GM18909 (cell line): ENCODE data around the gene NELFB.

Experiments used
- ATAC-seq: cut with Tn5 transposase; IDR thresholded peaks from one replicate; pipeline ENCODE4 v1.9.1; 2021; ENCODE audit warnings: mild to moderate bottlenecking; ENCODE audit not compliant: unreplicated experiment, poor library complexity

The NELFB gene

DNA sequence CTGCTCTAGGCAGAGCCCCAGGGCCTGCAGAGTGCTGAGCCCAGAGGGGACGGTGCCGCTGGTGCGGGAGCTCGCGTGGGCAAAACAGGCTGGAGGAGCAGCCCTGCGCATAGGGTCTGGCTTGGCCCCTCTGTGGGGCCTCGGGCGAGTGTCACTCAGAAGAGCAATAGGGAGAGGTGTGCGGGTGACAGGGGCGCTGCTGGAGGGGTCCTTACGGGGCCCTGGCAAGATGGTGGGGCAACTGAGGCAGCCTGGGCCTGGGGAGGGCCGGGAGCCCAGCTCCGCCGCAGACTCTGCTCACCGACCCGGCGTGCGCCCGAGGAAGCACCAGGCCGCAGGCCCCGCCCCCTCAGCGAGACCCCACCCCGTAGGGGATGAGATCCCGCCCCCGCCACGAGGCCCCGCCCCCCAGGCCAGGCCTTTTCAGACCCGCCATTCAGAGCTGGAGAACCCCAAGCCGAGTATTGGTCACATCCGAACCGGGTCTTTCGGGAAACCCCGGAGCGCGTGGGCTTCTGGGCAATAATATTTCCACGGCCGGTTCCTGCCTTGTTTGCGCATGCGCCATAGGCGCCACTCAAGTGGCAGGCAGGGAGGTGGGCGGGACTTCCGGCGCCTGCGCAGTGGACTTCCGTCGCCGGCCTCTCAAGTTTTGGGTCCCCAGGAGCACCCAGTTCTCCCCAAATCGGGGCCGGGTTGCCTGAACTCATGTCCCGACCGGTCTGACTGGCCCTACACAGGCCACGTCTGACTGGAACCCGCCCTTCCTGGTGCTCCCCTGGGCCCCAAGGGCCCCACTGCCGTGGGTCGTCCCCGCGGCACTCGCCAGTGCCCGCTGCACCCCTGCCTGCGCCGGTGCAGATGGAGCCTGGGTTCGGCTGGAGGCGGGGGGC is 31.8 kb upstream of the NELFB start:
- ATAC-seq = peak; percentile 73

DNA sequence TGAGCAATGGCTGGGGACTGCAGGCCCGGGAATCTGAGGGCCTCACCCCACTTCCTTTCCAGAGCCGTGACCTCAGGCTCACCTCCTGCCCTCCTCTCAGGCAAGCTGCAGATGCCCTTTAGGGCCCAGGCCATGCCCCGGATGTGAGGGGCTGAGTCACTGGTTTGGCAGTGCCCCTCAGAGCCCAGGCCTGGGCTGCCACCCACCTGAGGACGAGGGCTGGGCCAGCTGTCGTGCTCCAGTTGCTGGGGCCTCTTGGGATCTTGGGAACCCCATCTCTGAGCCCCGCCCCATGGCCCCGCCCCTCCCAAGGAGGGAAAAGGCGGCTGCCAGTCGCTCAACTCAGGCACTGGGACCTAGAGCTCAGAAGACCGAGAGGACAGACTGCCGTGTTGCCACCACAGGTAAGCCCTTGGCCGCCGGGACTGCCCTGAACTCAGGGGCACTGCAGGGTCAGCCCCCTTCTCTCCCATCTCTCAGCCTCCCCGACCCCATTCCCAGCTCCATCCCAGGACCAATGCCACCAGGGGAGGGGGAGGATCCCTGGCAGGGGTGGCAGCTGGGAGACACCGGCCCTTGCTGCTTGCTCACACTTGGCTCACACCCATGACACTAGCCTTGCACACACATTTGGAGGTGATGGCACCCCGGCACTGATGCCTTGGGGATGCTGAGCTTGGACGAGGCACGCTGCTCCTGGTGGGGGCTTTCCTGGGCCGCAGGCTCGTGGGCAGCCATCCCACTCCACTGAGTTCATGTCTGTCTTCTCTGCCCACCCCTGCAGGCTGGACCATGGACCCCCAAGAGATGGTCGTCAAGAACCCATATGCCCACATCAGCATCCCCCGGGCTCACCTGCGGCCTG is 30.1 kb upstream of the NELFB start, which contains the start of gene CYSRT1:
CYSRT1 (plus strand) TSS at position 345 of the 865 bp plus-strand sequence; CDS start at position 793, 448 bp downstream.
- no peak for ATAC-seq

DNA sequence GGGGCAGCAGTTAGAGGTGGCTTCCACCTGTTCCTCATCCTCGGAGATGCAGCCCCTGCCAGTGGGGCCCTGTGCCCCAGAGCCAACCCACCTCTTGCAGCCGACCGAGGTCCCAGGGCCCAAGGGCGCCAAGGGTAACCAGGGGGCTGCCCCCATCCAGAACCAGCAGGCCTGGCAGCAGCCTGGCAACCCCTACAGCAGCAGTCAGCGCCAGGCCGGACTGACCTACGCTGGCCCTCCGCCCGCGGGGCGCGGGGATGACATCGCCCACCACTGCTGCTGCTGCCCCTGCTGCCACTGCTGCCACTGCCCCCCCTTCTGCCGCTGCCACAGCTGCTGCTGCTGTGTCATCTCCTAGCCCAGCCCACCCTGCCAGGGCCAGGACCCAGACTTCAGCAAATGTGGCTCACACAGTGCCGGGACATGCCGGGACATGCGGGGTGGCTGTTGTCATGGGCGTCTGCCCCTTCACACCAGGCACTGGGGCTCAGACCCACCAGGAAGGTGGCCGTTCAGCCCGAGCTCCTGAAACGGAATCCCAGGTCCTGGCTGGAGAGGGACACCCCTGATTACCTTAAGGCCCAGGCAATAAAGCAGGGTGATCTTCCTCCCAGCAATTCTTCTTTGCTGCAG is 29.3 kb upstream of the NELFB start:
- no peak for ATAC-seq

DNA sequence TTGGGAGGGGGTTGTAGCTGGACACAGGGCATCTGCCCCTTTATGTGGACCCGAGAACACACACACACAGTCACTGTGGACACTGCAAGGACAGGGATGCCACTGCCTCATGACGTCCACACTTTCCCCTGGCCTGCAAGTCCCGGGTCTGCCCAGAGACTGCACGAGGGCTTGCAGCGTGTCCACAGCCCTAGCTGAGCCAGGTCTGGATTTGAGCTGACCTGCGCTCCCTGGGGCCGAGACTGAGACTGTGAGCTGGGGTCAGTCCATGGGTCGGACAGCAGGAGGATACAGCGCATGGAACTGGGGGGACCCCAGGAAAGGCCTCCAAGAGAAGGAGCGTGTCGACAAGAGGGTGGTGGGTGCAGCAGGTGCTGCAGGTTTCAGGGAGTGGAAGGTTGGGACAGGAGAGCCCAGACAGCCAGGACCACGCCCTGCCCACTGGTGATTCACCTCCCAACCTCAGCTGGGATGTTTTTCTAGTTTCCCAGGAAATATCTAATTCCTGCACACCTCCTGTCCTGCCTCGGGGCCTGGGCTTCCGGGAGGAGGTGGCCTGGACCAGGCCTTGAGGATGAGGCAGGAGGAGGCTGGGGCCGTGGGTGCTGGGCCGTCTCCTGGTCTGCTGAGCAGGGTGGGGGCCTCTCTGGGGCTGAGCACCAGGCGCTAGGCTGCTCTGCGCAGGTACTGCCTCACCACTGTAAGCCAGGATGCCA is 28.6 kb upstream of the NELFB start:
- ATAC-seq = no peak

DNA sequence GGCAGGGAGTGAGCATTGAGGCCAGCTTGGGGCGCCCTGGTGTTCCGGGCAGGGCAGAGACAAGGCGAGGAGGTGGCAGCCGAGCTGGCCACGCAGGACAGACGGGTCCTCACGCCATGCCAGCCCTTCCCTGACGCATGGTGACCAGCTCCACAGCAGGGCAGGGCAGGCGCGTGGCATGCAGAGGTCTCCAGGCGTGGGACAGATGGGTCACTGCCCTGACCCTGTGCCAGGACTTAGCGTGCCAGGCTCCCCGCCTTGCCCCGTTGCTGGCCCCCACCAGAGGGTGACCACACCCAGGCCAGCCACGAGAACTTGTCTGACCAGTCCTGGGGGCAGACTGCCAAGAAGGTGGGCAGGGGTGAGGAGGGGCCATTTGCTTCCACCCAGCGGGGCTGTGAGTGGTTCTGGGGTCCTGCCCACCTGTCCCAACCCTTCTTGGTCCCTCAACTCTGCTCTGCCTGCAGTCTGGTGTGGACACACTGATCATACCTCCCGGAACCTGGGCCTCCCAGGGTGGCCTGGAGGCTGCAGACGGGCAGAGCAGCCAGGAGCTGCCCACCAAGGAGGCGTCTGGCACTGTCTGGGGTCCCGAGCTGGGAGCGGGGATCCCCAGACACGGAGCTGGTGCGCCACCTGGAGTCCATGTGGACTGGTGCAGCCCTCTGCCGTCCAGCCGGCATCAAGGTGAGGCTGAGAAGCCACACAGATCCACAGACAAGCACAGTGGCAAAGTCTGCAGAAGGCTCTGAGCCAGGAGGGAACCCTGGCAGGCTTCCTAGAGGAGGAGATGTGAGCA is 27.9 kb upstream of the NELFB start, which contains the start of gene RNF224:
RNF224 (plus strand) TSS at position 449 of the 799 bp plus-strand sequence. CDS start 834 bp downstream, outside the sequence.
- ATAC-seq = no peak

DNA sequence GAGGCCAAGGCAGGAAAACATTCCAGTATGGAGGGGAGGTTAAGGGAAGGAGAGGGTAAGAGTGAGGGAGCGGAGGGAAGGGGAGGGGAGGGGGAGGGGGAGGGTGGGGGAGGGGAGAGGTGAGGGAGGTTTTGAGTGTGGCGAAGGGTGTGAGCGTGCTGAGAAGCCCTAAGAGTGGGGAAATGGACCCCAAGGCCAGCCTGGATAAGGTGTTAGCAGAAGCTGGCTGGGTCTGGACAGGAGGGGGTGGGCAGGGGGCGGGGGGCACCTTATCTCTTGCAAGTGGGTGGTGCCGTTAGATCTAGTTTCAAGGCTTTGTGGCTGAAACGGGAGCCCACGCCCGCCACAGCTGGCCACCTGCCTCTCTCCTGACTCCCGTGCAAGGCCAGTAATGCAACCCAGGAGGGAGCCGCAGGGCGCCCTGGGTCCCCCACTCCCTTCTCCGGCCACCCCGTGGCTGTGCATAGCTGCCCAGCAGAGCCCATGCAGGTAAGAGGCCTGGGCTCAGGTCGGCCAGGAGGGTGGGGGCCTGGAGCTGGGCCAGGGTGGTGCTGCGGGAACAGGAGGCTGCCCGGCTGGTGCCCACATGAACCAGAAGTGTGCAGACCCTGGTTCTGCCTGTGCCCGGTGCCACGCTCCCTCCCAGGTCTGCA is 27.1 kb upstream of the NELFB start:
- no peak for ATAC-seq

DNA sequence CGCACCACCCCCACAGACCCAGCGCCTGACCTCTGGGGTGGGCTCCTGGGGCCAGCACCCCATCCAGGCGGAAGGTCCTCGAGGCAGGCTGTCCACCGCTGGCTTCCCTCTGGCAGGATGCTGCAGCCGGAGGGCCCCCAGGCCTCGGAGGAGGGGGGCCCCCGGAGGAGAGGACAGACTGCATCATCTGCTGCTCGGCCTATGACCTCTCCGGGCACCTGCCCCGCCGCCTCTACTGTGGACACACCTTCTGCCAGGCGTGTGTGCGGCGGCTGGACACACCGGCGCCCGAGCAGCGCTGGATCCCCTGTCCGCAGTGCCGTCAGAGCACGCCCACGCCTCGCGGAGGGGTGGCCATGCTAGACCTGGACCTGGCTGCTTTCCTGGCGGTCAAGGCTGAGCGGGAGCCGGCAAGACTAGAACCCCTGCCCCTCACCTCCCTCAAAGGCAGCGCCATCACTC is 26.6 kb upstream of the NELFB start:
- ATAC-seq = no peak

DNA sequence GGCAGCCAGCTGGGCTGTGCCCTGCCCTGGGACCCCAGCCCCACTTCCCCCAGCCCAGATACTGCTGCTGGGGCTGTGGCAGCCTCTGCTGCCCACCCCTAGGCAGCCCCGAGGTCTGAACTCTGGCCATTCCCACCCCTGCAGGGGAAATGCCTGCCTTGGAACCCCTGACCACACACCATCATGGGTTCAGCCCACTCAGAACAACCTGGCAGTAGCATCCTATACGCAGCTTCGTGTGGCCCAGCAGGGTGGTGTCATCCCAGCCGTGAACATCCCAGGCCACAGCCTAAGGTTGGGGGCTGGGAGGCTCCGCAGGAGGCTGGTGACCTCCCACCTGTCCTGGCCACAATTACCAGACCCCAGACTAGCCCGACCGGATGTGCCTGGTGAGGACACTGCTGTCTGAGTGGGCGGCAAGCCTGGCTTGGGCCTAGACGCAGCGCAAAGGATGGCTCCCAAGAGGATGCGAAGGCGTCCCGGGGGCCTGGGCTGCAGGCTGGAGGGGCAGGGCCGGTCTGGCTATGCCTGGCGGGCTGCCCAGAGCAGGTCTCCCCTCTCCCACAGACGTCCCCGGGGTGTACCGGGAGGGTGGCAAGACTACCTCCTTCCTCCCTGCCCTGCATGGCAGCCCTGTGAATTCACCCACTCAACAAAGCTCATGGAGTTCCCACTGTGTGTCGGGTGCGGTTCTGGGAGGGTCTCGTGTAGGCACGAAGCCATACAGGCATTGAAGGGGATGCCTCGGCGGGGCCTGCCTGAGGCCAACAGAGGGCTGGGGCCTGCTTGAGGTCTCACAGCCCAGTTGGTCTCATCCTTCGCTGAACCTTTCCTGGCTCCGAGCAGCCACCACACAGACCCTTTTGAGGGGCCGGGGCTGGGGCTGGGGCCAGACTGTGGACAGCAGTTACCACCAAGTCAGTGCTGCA is 25.9 kb upstream of the NELFB start:
- no peak for ATAC-seq

DNA sequence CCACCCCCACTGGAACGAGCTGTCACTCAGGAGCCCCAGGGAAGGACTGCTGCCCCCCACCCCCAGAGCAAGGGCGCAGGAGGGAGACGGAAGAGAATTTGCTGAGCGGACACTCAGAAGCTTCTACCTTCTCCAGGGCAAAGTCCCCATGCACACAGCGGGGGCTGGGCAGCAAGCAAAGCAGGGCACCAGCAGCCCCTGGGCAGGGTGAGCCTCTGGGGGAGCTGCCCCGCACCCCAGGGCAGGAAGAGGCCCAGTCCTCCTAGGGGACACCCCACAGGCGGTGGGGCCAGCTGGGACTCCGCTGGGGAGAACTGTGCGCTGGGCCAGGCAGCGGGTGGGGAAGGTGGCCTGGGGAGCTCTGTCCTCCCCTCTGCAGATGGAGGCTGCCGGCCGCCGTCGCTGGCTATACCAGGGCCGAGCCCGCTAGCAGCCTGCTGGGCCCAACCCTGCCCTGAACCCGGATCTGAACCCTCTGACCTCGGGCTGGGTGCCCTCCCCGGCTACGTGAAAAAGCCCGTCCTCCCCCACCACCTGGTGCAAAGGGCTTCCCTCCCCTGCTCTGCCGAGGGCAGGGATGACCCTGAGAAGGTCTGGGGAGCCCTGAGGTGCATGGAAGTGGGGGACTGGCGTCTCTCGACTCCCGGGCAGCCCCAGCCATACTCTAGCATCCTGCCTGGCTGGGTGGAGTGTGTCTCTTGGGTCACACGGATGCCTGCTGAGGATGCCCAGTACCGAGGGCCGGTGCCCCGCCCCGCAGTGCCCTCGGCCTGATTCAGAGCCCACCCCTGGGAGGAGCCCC is 25.0 kb upstream of the NELFB start:
- no peak for ATAC-seq

DNA sequence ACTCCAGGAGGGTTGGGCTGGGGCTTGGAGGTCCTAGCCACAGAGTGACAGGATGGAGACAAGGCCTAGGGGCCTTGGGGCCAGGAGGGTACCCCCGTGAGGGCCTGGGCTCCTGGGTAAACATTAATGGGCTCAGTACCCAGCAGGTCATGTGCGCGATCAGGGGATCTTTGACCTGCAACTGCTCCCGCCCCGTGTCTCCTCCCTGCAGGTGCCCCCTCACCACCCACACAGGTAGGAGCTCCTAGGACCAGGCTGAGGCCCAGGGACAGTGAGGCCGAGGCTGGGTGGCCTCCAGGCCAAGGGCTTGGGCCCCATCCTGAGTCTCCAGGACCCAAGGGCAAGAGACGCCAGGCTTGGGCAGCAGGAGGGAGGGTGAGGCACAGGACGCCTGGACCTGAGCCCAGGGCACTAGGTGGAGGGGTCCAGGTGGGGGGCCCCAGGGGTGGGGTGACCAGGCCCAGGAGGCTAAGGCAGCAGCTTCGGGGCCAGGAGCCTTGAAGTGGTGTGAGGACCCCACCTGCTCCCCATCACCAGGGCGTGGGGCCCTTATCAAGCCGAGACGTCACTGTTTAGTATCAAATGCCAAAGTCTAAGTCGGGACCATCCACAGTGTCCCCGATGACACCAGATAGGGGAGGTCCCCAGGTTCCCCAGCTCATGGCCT is 24.3 kb upstream of the NELFB start, which contains the start of gene SLC34A3:
SLC34A3 (plus strand) TSS at position 197 of the 667 bp plus-strand sequence. CDS start 802 bp downstream, outside the sequence.
- ATAC-seq = no peak

DNA sequence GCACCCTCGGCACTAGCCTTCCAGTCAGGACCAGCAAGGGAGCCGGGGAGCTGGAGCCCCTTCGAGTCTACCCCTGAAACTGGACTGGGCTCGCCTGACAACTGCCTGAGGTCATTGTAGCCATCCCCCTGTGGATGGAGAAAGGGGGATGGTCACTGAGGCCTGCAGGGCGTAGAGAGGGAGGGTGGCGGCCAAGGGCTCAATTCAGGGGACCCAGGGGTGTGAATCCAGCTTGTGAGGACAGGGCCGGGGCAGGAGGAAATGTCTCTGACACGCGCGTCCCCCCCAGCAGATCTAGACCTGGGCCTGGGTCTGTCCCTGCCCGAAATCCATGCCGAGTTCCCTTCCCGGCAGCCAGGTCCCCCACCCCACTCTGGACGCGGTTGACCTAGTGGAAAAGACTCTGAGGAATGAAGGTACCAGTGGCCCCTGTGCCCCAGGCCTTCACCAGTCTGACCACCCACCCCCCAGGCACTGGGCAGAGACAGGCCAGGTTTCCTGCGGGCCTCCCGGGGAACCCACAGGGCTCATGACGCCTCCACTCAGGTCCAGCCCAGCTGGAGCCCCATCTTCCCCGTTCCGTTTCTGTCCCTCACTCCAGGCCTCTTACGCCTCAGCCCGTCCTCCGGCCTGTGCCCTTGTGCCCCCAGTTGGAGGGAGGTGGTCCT is 23.6 kb upstream of the NELFB start:
- ATAC-seq = no peak

DNA sequence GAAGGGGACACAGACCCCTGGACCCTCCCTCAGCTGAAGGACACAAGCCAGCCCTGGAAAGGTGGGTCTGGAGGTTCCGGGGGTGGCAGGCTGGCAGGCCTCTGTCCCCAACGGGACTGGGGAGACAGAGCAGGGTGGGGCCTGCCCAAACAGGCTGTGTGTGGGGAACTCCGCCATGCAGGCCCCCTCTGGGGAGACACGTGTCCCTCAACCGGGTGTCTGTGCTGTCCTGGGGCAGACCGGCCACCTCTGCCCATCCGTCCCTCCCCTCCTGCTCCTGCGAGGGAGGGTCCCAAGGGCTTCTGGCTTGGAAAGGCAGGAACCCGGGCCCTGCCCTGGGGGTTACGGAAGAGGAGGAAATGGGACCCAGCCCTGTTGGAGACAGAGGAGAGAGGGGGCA is 23.0 kb upstream of the NELFB start:
- no peak for ATAC-seq

DNA sequence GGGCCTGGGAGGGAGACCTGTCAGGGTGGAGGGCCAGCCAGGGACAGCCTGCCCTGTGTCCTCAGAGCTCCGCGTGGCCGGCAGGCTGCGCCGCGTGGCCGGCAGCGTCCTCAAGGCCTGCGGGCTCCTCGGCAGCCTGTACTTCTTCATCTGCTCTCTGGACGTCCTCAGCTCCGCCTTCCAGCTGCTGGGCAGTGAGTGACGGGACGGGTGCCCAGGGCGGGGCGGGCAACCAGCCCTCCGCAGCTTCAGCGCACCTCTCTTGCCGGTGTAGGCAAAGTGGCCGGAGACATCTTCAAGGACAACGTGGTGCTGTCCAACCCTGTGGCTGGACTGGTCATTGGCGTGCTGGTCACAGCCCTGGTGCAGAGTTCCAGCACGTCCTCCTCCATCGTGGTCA is 22.6 kb upstream of the NELFB start:
- ATAC-seq = no peak

DNA sequence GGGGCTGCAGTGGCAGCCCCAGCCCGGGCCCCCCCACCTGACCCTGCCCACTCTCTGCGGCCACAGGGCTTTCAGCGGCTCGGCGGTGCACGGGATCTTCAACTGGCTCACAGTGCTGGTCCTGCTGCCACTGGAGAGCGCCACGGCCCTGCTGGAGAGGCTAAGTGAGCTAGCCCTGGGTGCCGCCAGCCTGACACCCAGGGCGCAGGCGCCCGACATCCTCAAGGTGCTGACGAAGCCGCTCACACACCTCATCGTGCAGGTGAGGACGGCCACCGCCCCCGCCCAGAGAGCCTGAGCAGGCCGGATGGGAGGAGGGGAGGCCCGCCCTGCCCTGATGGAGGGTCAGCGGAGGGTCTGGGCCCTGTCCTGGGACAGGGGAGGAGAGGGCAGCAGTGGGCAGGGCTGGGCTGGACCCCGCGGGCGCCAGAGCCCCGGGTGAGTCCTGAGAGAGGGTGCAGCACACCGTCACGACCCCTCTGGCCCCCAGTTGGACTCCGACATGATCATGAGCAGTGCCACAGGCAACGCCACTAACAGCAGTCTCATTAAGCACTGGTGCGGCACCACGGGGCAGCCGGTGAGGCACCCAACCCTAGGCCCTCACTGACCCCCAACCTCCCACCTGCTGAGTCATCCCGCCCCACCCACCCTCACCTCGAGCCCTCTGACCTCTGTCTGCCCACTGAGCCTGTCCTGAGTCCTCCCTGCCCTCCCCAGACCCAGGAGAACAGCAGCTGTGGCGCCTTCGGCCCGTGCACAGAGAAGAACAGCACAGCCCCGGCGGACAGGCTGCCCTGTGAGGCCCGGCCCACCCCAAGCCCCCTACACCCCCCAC is 21.8 kb upstream of the NELFB start:
- ATAC-seq = no peak
